Stomach (tissue), 9 donors: ENCODE results near the gene ALAD. TPM values are rescaled to one million over a fixed set of nuclear protein-coding genes. Genes with fewer than 3 reads are reported as not detected.

Experiments used
- DNase-seq, 2 donors: peaks; one replicate each; pipeline versions ENCODE4 v3.0.0 to v3.0.0-alpha.2; 2013 to 2019
- H3K27ac ChIP-seq, 5 donors: fragments of 200-600 bp in 4 of 5; sonication (generic) in 4 of 5; one replicate each; pipeline ENCODE4 v1.5.1; 2013 to 2019; ENCODE audit warnings: mild to moderate bottlenecking in 1 of 5, moderate library complexity in 1 of 5
- H3K27me3 ChIP-seq, 3 donors: fragments of 200-600 bp; sonication (generic); one replicate each; pipeline ENCODE4 v1.5.1; 2017 to 2019; ENCODE audit warnings: mixed run types in 1 of 3
- H3K36me3 ChIP-seq, 4 donors: fragments of 200-600 bp; sonication (generic); 1 replicate in 3 of 4; 2 replicates in 1 of 4; pipeline ENCODE4 v1.5.1; 2016 to 2019
- H3K4me1 ChIP-seq, 4 donors: fragments of 200-600 bp; sonication (generic); one replicate each; pipeline ENCODE4 v1.5.1; 2016 to 2019
- H3K4me3 ChIP-seq, 4 donors: fragments of 200-600 bp; sonication (generic) in 3 of 4; one replicate each; pipeline ENCODE4 v1.5.1; 2016 to 2019; ENCODE audit warnings: mild to moderate bottlenecking in 1 of 4
- H3K9me3 ChIP-seq, 4 donors: fragments of 200-600 bp; sonication (generic); one replicate each; pipeline ENCODE4 v1.5.1; 2016 to 2019
- EP300 ChIP-seq: sonication (generic); formaldehyde crosslinking; IDR thresholded peaks from one replicate; pipeline ENCODE4 v1.6.1; 2017; ENCODE audit warnings: antibody characterized with exemption
- POLR2A ChIP-seq, 4 donors: fragments of 450-650 bp; IDR thresholded peaks; one replicate each; pipeline ENCODE4 v1.6.1; 2016; ENCODE audit warnings: antibody characterized with exemption in 4 of 4, control low read depth in 2 of 4, mild to moderate bottlenecking in 1 of 4, moderate library complexity in 1 of 4
- POLR2AphosphoS5 ChIP-seq, 3 donors: sonication (generic); formaldehyde crosslinking; IDR thresholded peaks; one replicate each; pipeline ENCODE4 v1.6.1; 2016; ENCODE audit warnings: antibody characterized with exemption in 3 of 3
- WGBS, 5 donors: extraction: QIAGEN DNeasy Blood & Tissue Kit in 3 of 5; methylation state at CpG; one replicate each; pipeline versions ENCODE4 v1.1.5 to v1.1.7; 2013 to 2018; 5-methylcytosine and 5-hydroxymethylcytosine counted together
- intact Hi-C: fragments of 100-400 bp; cut with DNase I; formaldehyde crosslinking; loops from one replicate; pipeline ENCODE4 v1.15.1; 2023; ENCODE audit warnings: low total_unique reads
- polyA plus RNA-seq, 3 donors: library from polyadenylated mRNA; stranded (reverse); fragments of 200-250 nt; gene quantifications; one replicate each; pipeline ENCODE4 v1.2.3, GENCODE V29; 2013
- total RNA-seq, 5 donors: library from RNA; depleted of rRNA; stranded (reverse); fragments of >200 nt; gene quantifications; one replicate each; pipeline versions ENCODE4 v1.1.0 to v1.2.3, GENCODE V29; 2014 to 2016
- TF ChIP-seq, protein P1 (sequence below), 7 experiments: fragments of 450-650 bp in 4 of 7; fragments of 200-600 bp in 3 of 7; sonication (generic) in 3 of 7; IDR thresholded peaks; one replicate each; pipeline ENCODE4 v1.5.1; 2016 to 2019; ENCODE audit warnings: antibody characterized with exemption in 7 of 7, control low read depth in 2 of 7, mild to moderate bottlenecking in 1 of 7
- donor health status: healthy with polysubstance abuse.
- donor health status: Bipolar disorder and iron deficiency.
- donor health status: healthy.

Gene ALAD
- total and polyA plus RNA-seq, 8 donors: 30.8 to 102 (median 52.5) TPM

DNA sequence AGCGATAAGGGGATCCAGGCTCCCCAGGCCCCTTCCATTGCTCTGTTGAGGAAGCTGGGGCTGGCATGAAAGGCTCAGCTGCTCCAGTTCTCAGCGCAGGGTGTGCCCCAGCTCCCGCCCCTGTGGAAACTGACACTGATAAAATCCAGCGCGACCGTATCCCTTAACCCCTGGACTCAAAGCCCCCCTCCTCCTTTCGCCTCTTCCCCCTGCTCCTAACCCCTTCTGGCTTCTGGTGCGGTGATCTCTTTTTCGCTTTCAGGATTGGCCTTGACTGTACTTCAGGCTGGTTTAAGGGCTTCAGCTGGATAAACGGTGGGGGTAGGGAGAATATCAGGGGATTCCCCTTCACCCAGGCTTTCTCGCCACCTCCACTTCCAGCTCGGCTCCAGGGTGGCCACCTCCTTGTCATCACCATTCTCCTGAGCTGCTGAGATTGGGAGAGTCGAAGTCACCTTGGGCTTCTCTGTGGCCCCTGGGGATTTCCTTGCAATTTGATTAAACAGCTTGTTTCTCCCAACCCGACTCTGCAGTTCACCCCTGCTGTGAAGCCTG is 50.9 kb downstream of the ALAD start:
- no peaks in the 10 kb centered on the region for H3K9me3 ChIP-seq
- peaks cover 0 to 5% (median under 1%) of the 10 kb centered on the region in 4 donors for H3K36me3 ChIP-seq
- peaks cover 5 to 29% (median 25%) of the 10 kb centered on the region in 4 donors for H3K4me1 ChIP-seq
- peak overlapping the region; percentile 72 to 89 (median 80) for H3K27ac ChIP-seq
- peaks cover 0 to 19% (median 0%) of the 10 kb centered on the region in 3 donors for H3K27me3 ChIP-seq
- 4 to 11% (median 8%) methylated on average over 14 of the region's 14 CpGs for WGBS, 5 donors
- intact Hi-C loops: no loop called here
- peak in 1 of 2 donors; percentile 57 for DNase-seq
- H3K4me3 ChIP-seq: peak overlapping the region; percentile 61 to 73 (median 71)
- TF ChIP-seq EP300 (no peak), POLR2A (IDR thresholded peaks at IDR 0.05) (no peak), POLR2AphosphoS5 (IDR thresholded peaks at IDR 0.05) (no peak)
- TF ChIP-seq, protein P1, sequence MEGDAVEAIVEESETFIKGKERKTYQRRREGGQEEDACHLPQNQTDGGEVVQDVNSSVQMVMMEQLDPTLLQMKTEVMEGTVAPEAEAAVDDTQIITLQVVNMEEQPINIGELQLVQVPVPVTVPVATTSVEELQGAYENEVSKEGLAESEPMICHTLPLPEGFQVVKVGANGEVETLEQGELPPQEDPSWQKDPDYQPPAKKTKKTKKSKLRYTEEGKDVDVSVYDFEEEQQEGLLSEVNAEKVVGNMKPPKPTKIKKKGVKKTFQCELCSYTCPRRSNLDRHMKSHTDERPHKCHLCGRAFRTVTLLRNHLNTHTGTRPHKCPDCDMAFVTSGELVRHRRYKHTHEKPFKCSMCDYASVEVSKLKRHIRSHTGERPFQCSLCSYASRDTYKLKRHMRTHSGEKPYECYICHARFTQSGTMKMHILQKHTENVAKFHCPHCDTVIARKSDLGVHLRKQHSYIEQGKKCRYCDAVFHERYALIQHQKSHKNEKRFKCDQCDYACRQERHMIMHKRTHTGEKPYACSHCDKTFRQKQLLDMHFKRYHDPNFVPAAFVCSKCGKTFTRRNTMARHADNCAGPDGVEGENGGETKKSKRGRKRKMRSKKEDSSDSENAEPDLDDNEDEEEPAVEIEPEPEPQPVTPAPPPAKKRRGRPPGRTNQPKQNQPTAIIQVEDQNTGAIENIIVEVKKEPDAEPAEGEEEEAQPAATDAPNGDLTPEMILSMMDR (IDR thresholded peaks at IDR 0.05): no peak

DNA sequence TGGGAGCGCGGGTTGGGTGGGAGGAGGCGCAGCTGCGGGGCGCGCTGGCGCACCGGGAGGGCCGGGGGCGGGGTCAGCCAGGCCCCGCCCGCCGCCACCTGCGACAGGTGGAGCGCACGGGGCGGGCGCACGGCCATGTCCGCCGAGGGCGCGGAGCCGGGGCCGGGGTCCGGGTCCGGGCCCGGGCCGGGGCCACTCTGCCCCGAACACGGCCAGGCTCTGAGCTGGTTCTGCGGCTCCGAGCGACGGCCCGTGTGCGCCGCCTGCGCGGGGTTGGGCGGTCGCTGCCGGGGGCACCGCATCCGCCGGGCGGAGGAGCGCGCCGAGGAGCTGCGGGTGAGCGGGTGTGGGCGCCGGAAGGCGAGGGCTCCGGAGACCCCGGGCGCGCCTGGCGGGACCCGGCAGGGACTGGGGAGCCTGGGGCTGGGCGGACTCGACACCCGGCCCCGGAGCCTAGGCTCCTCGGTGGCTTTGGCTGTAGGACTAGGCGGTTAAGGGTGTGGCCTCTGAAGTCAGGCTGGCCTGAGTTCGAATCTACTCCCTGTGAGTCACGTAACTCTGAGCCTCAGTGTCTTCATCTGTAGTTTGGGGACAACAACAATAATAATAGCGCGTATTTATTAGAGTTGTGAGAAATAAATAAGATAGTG is 51.5 kb downstream of the ALAD start, which contains the start of gene BSPRY:
Gene BSPRY (plus strand): TSS at position 97 of the 650 bp plus-strand sequence. CDS start 39 bp downstream, at position 136.
- H3K27ac ChIP-seq: peak within 1 kb of the TSS; percentile 72 to 89 (median 80)
- intact Hi-C loops: loop anchor here (10.0 kb wide), 1 partner anchor 45 kb away; no protein-coding TSS in a partner anchor
- no peaks in the 10 kb centered on the region for H3K36me3 ChIP-seq
- peak; percentile 66 to 81 for DNase-seq
- H3K4me1 ChIP-seq: peaks cover 5 to 30% (median 25%) of the 10 kb centered on the region in 4 donors
- WGBS, 5 donors: 1 to 7% (median 1%) methylated on average over 5 to 71 of the region's 71 CpGs
- no peaks in the 10 kb centered on the region for H3K9me3 ChIP-seq
- H3K27me3 ChIP-seq: peaks cover 0 to 19% (median 0%) of the 10 kb centered on the region in 3 donors
- peak within 1 kb of the TSS; percentile 61 to 73 (median 71) for H3K4me3 ChIP-seq
- no peak for TF ChIP-seq EP300
- TF ChIP-seq, protein P1 (IDR thresholded peaks at IDR 0.05): no peak
- no peak for TF ChIP-seq POLR2A (IDR thresholded peaks at IDR 0.05)
- no peak for TF ChIP-seq POLR2AphosphoS5 (IDR thresholded peaks at IDR 0.05)

GRCh38 chr9:113349066-113349444 is 52.0 kb downstream of the ALAD start:
- Histone ChIP-seq H3K4me3 (peak overlapping the region; percentile 61 to 73 (median 71)), H3K27me3 (peaks cover 0 to 19% (median 0%) of the 10 kb centered on the region in 3 donors), H3K4me1 (peaks cover 6 to 35% (median 26%) of the 10 kb centered on the region in 4 donors), H3K9me3 (no peaks in the 10 kb centered on the region), H3K36me3 (no peaks in the 10 kb centered on the region), H3K27ac (peak overlapping the region in 3 of 5 donors; percentile 80 to 89 (median 83))
- intact Hi-C loops: loop anchor here (10.0 kb wide), 1 partner anchor 46 kb away; no protein-coding TSS in a partner anchor
- no peak for TF ChIP-seq POLR2AphosphoS5 (IDR thresholded peaks at IDR 0.05)
- TF ChIP-seq POLR2A (IDR thresholded peaks at IDR 0.05): no peak
- TF ChIP-seq, protein P1 (IDR thresholded peaks at IDR 0.05): no peak
- no peak for TF ChIP-seq EP300
- WGBS, 5 donors: 10 to 19% (median 18%) methylated on average over 12 to 13 of the region's 13 CpGs
- DNase-seq: no peak

DNA sequence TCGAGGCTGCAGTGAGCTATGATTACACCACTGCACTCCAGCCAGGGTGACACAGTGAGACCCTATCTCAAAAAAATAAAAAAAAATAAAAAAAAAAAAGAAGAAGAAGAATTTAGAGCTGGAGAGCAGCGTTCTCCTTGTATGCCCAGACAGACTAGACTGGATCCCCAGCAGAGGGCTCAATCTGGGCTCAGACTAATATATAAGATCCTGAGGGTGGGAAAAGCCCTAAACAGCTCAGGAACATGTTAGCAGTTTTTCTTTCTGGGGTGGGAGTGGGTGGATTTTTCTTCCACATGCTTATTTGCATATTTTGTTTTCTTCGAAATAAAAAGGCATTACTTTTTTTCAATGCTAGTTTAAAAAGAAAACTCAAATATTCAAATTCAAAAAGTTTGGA is 52.6 kb downstream of the ALAD start:
- Histone ChIP-seq H3K4me3 (no peak overlapping the region), H3K27me3 (peaks cover 0 to 19% (median 0%) of the 10 kb centered on the region in 3 donors), H3K36me3 (no peaks in the 10 kb centered on the region), H3K4me1 (peaks cover 8 to 41% (median 29%) of the 10 kb centered on the region in 4 donors), H3K27ac (no peak overlapping the region), H3K9me3 (no peaks in the 10 kb centered on the region)
- TF ChIP-seq EP300 (no peak), POLR2A (IDR thresholded peaks at IDR 0.05) (no peak), POLR2AphosphoS5 (IDR thresholded peaks at IDR 0.05) (no peak)
- TF ChIP-seq, protein P1 (IDR thresholded peaks at IDR 0.05): no peak
- 85 to 92% (median 87%) methylated on average over 3 of the region's 3 CpGs for WGBS, 5 donors
- intact Hi-C loops: loop anchor here (10.0 kb wide), 1 partner anchor 46 kb away; no protein-coding TSS in a partner anchor
- no peak for DNase-seq
